C4-2B (cell line): ENCODE data around the gene ATMIN.

Experiments used
- ZFX ChIP-seq: fragments of 450-650 bp; IDR thresholded peaks from 2 replicates; pipeline ENCODE4 v1.6.1; 2017
- TF ChIP-seq, protein P1 (sequence below): fragments of 450-650 bp; conservative IDR thresholded peaks from 2 replicates; pipeline ENCODE4 v1.5.1; 2017; ENCODE audit warnings: mild to moderate bottlenecking

DNA sequence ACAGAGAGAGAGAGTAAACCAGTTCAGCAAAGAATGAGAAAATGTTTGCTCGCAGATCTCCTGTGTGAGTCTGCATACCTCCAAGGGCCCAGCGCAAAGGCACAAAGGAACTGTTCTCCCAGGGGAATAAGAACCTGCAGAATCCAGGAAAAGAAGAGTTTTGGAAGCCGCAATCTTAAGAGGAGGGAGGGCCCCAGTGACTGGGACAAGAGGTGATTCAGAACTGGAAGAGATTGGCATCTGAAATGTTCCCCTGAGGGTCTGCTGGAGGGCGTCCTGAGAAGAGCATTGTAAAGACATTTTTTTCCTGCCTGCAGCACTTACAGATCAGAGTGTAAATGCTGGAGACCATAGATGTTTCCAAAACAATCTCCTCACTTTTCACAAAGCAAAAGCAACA, 6.1 kb downstream of the ATMIN start:
- TF ChIP-seq, protein P1, sequence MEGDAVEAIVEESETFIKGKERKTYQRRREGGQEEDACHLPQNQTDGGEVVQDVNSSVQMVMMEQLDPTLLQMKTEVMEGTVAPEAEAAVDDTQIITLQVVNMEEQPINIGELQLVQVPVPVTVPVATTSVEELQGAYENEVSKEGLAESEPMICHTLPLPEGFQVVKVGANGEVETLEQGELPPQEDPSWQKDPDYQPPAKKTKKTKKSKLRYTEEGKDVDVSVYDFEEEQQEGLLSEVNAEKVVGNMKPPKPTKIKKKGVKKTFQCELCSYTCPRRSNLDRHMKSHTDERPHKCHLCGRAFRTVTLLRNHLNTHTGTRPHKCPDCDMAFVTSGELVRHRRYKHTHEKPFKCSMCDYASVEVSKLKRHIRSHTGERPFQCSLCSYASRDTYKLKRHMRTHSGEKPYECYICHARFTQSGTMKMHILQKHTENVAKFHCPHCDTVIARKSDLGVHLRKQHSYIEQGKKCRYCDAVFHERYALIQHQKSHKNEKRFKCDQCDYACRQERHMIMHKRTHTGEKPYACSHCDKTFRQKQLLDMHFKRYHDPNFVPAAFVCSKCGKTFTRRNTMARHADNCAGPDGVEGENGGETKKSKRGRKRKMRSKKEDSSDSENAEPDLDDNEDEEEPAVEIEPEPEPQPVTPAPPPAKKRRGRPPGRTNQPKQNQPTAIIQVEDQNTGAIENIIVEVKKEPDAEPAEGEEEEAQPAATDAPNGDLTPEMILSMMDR, result no peak
- TF ChIP-seq ZFX, result no peak
